Astrocyte (in vitro differentiated cells and primary cell): Measurements from ENCODE around the gene SMPDL3A. TPM values are rescaled to one million over a fixed set of nuclear protein-coding genes. Genes with fewer than 3 reads are reported as not detected.
A peak's percentile ranks its signal among the peaks of the same experiment; 100 is the strongest.

Source experiments
- DNase-seq: peaks from one replicate; pipeline ENCODE4 v3.0.0-alpha.2; 2010; ENCODE audit warnings: low read depth
- FAIRE-seq: peaks from 2 replicates; lab custom pipeline; 2011; peaks lifted over from hg19 to GRCh38; lab: Jason Lieb, UNC
- H2AFZ ChIP-seq: 2 replicates; pipeline ENCODE4 v1.6.0; 2012; ENCODE audit warnings: low read depth, low read length, inconsistent platforms
- H3K27ac ChIP-seq: 2 replicates; pipeline ENCODE4 v1.5.1; 2011; ENCODE audit warnings: low read depth, low read length, inconsistent platforms
- H3K27me3 ChIP-seq: 2 replicates; pipeline ENCODE4 v1.6.0; 2011; ENCODE audit warnings: low read length, inconsistent platforms; ENCODE audit not compliant: insufficient read depth
- H3K36me3 ChIP-seq: 2 replicates; pipeline ENCODE4 v1.5.1; 2011; ENCODE audit warnings: low read length, inconsistent platforms; ENCODE audit not compliant: insufficient read depth
- H3K4me1 ChIP-seq: 2 replicates; pipeline ENCODE4 v1.5.1; 2011; ENCODE audit warnings: low read length, inconsistent platforms; ENCODE audit not compliant: insufficient read depth
- H3K4me2 ChIP-seq: 2 replicates; pipeline ENCODE4 v1.6.0; 2012; ENCODE audit warnings: low read length, inconsistent platforms
- H3K4me3 ChIP-seq: 2 replicates; pipeline ENCODE4 v1.5.1; 2011; ENCODE audit warnings: low read depth, mild to moderate bottlenecking, low read length, inconsistent platforms; ENCODE audit not compliant: insufficient read depth
- H3K79me2 ChIP-seq: 2 replicates; pipeline ENCODE4 v1.6.0; 2012; ENCODE audit warnings: mild to moderate bottlenecking, low read length, inconsistent platforms; ENCODE audit not compliant: insufficient read depth
- H3K9ac ChIP-seq: 2 replicates; pipeline ENCODE4 v1.6.0; 2012; ENCODE audit warnings: mild to moderate bottlenecking, low read length, inconsistent platforms
- H3K9me3 ChIP-seq: 2 replicates; pipeline ENCODE4 v1.5.1; 2012; ENCODE audit warnings: low read depth, mild to moderate bottlenecking, low read length, inconsistent platforms; ENCODE audit not compliant: insufficient read depth
- H4K20me1 ChIP-seq: 2 replicates; pipeline ENCODE4 v1.6.0; 2012; ENCODE audit warnings: low read length, inconsistent platforms; ENCODE audit not compliant: insufficient read depth
- H3K27ac Mint-ChIP-seq: one replicate; pipeline ENCODE4 v1.8.0; 2021; ENCODE audit warnings: mild to moderate bottlenecking, mixed read lengths; ENCODE audit not compliant: unreplicated experiment
- H3K27me3 Mint-ChIP-seq: one replicate; pipeline ENCODE4 v1.8.0; 2021; ENCODE audit warnings: low read depth, mixed read lengths; ENCODE audit not compliant: unreplicated experiment
- H3K36me3 Mint-ChIP-seq: one replicate; pipeline ENCODE4 v1.8.0; 2021; ENCODE audit warnings: low read depth, mixed read lengths; ENCODE audit not compliant: unreplicated experiment
- H3K4me1 Mint-ChIP-seq: one replicate; pipeline ENCODE4 v1.8.0; 2021; ENCODE audit warnings: low read depth, mixed read lengths; ENCODE audit not compliant: unreplicated experiment
- H3K4me3 Mint-ChIP-seq: one replicate; pipeline ENCODE4 v1.8.0; 2021; ENCODE audit warnings: mild to moderate bottlenecking, moderate library complexity, mixed read lengths; ENCODE audit not compliant: unreplicated experiment
- H3K9me3 Mint-ChIP-seq: one replicate; pipeline ENCODE4 v1.8.0; 2021; ENCODE audit warnings: mild to moderate bottlenecking, mixed read lengths; ENCODE audit not compliant: unreplicated experiment
- CTCF ChIP-seq: IDR thresholded peaks from 2 replicates; pipeline ENCODE4 v1.5.1; 2011; ENCODE audit warnings: low read depth, mild to moderate bottlenecking, inconsistent platforms, low read length, moderate library complexity; ENCODE audit not compliant: insufficient read depth
- EZH2 ChIP-seq: IDR thresholded peaks from 2 replicates; pipeline ENCODE4 v1.6.1; 2012; ENCODE audit warnings: mild to moderate bottlenecking, low read length, inconsistent platforms; ENCODE audit not compliant: insufficient read depth
- total RNA-seq: library from RNA; stranded (reverse); gene quantifications from 2 replicates; pipeline ENCODE4 v1.2.1, GENCODE V29; 2021

The SMPDL3A gene
- total RNA-seq, 1 donor from 2014 or later = 7.3 TPM

DNA sequence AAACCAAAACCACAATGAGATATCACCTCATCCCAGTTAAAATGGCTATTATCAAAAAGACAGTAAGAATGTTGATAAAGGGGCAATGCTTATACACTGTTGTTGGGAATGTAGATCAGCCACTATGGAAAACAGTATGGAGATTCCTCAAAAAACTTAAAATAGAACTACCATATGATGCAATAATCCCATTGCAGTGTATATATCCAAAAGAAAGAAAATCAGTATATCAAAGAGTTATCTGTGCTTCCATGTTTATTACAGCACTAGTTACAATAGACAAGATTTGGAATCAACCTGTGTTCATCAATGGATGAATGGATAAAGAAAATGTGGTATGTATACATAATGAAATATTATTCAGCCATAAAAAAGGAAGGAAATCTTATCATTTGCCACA is 13.1 kb upstream of the SMPDL3A start:
- Histone ChIP-seq H3K4me2 (no peak overlapping the region), H3K9ac (no peak overlapping the region), H2AFZ (no peak overlapping the region), H3K4me1 (no peaks in the 10 kb centered on the region), H3K79me2 (no peaks in the 10 kb centered on the region), H4K20me1 (no peaks in the 10 kb centered on the region), H3K36me3 (no peaks in the 10 kb centered on the region), H3K27ac (no peak overlapping the region), H3K4me3 (no peak overlapping the region), H3K9me3 (no peaks in the 10 kb centered on the region), H3K27me3 (no peaks in the 10 kb centered on the region)
- no peaks in the 10 kb centered on the region for H3K9me3 Mint-ChIP-seq
- no peaks in the 10 kb centered on the region for H3K27me3 Mint-ChIP-seq
- DNase-seq (no peak), FAIRE-seq (no peak)
- H3K4me1 Mint-ChIP-seq = peaks cover 8% of the 10 kb centered on the region
- TF ChIP-seq CTCF (no peak), EZH2 (no peak)
- H3K4me3 Mint-ChIP-seq = no peak overlapping the region
- no peak overlapping the region for H3K27ac Mint-ChIP-seq
- H3K36me3 Mint-ChIP-seq = no peaks in the 10 kb centered on the region

DNA sequence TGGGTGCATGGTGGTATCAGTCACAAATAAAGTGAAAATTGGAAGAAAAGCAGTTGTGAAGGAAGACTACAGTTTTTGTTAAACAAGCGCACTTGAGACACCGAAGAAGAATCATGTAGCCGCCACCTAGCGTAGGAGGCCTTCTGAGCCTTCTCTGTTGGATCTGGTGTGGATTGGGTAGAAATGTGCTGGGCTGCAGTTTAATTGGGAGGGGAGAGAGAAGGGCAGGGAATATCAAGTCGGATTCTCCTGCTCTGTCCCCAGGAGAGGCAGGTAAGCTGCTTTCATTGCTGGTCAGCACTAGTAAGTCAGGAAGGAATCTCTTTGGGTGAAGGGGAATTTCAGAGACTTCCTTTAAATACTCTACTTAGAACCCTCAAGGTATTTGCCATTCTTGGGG is 10.8 kb upstream of the SMPDL3A start:
- H3K9me3 ChIP-seq = no peaks in the 10 kb centered on the region
- H3K27ac Mint-ChIP-seq = no peak overlapping the region
- H4K20me1 ChIP-seq = no peaks in the 10 kb centered on the region
- no peak for TF ChIP-seq CTCF
- H3K4me3 ChIP-seq = no peak overlapping the region
- no peaks in the 10 kb centered on the region for H3K4me1 ChIP-seq
- no peaks in the 10 kb centered on the region for H3K9me3 Mint-ChIP-seq
- DNase-seq = no peak
- FAIRE-seq = no peak
- H3K36me3 ChIP-seq = no peaks in the 10 kb centered on the region
- H3K4me2 ChIP-seq = peak overlapping the region; percentile 71
- no peaks in the 10 kb centered on the region for H3K36me3 Mint-ChIP-seq
- no peak overlapping the region for H3K9ac ChIP-seq
- H2AFZ ChIP-seq = peak overlapping the region; percentile 68
- H3K79me2 ChIP-seq = no peaks in the 10 kb centered on the region
- no peaks in the 10 kb centered on the region for H3K27me3 ChIP-seq
- H3K4me3 Mint-ChIP-seq = no peak overlapping the region
- H3K4me1 Mint-ChIP-seq = peaks cover 8% of the 10 kb centered on the region
- no peak overlapping the region for H3K27ac ChIP-seq
- H3K27me3 Mint-ChIP-seq = no peaks in the 10 kb centered on the region

GRCh38 chr6:122778985-122779661 is 9.9 kb upstream of the SMPDL3A start:
- Mint-ChIP-seq H3K4me1 (peaks cover 8% of the 10 kb centered on the region), H3K27me3 (no peaks in the 10 kb centered on the region), H3K27ac (no peak overlapping the region), H3K9me3 (no peaks in the 10 kb centered on the region), H3K4me3 (peak overlapping the region; percentile 66), H3K36me3 (no peaks in the 10 kb centered on the region)
- no peaks in the 10 kb centered on the region for H3K79me2 ChIP-seq
- peak overlapping the region; percentile 68 for H2AFZ ChIP-seq
- no peaks in the 10 kb centered on the region for H3K36me3 ChIP-seq
- no peak overlapping the region for H3K27ac ChIP-seq
- H3K27me3 ChIP-seq = no peaks in the 10 kb centered on the region
- no peak for TF ChIP-seq CTCF
- H3K9ac ChIP-seq = peak overlapping the region; percentile 16
- no peaks in the 10 kb centered on the region for H3K4me1 ChIP-seq
- no peaks in the 10 kb centered on the region for H4K20me1 ChIP-seq
- H3K9me3 ChIP-seq = no peaks in the 10 kb centered on the region
- DNase-seq = peak; percentile 34
- peak overlapping the region; percentile 13 for H3K4me3 ChIP-seq
- no peak for FAIRE-seq
- H3K4me2 ChIP-seq = peak overlapping the region; percentile 71
